SK-N-SH (cell line): Measurements from ENCODE around the gene PLBD2. TPM values are rescaled to one million over a fixed set of nuclear protein-coding genes. Genes with fewer than 3 reads are reported as not detected.

Source experiments
- CTCF ChIA-PET: fragments of 300-600, 350-600 bp; formaldehyde crosslinking; extraction: SDS; loops from one replicate; lab custom pipeline; 2021; lab: Yijun Ruan, JAX
- POLR2A ChIA-PET: fragments of 350-600 bp; sonication (Branson Sonifier 250); formaldehyde crosslinking; extraction: SDS; loops from one replicate; lab custom pipeline; 2020; ENCODE audit warnings: antibody characterized with exemption, inconsistent platforms; lab: Yijun Ruan, JAX
- DNase-seq: peaks from one replicate; pipeline ENCODE4 v3.0.0; 2012
- H2AFZ ChIP-seq: fragments of 200-600 bp; sonication (generic); 2 replicates; pipeline ENCODE4 v1.8.1; 2016; ENCODE audit warnings: antibody characterized with exemption, mild to moderate bottlenecking, low read depth
- H3F3A ChIP-seq: fragments of 200-600 bp; sonication (generic); replicated peaks from 2 replicates; pipeline ENCODE3; 2016; ENCODE audit warnings: antibody characterized with exemption, mild to moderate bottlenecking; ENCODE audit not compliant: insufficient read depth
- H3K27ac ChIP-seq, 2 experiments: fragments of 200-500 bp in 1 of 2; fragments of 200-600 bp in 1 of 2; sonication (Bioruptor generic) in 1 of 2; sonication (generic), shearing (Covaris generic) in 1 of 2; 2 replicates each; pipeline versions ENCODE4 v1.5.1 to v1.6.1; 2014 to 2016; ENCODE audit warnings: low read depth in 2 of 2, inconsistent platforms in 1 of 2, low read length in 1 of 2, mild to moderate bottlenecking in 1 of 2, mixed read lengths in 1 of 2
- H3K27me3 ChIP-seq: fragments of 200-600 bp; sonication (generic), shearing (Covaris generic); 2 replicates; pipeline ENCODE4 v1.6.1; 2016; ENCODE audit warnings: mixed run types; ENCODE audit not compliant: insufficient read depth
- H3K36me3 ChIP-seq, 2 experiments: fragments of 200-500 bp in 1 of 2; fragments of 200-600 bp in 1 of 2; sonication (Bioruptor generic) in 1 of 2; sonication (generic) in 1 of 2; replicated peaks in 1 of 2; 2 replicates each; pipeline versions ENCODE3 to v1.5.1; 2014 to 2016; ENCODE audit warnings: low read length in 1 of 2, mild to moderate bottlenecking in 1 of 2; ENCODE audit not compliant: insufficient read depth in 2 of 2, control insufficient read depth in 1 of 2
- H3K4me1 ChIP-seq, 2 experiments: fragments of 200-500 bp in 1 of 2; fragments of 200-600 bp in 1 of 2; sonication (Bioruptor generic) in 1 of 2; sonication (generic), shearing (Covaris generic) in 1 of 2; 2 replicates each; pipeline versions ENCODE4 v1.5.1 to v1.6.1; 2014 to 2016; ENCODE audit warnings: low read depth in 1 of 2, low read length in 1 of 2, mixed run types in 1 of 2; ENCODE audit not compliant: insufficient read depth in 2 of 2, control insufficient read depth in 1 of 2
- H3K4me2 ChIP-seq: fragments of 200-600 bp; sonication (generic), shearing (Covaris generic); 2 replicates; pipeline ENCODE4 v1.6.1; 2017; ENCODE audit warnings: mixed run types
- H3K4me3 ChIP-seq, 2 experiments: fragments of 200-500 bp in 1 of 2; fragments of 200-600 bp in 1 of 2; sonication (Bioruptor generic) in 1 of 2; sonication (generic), shearing (Covaris generic) in 1 of 2; 2 replicates each; pipeline versions ENCODE4 v1.5.1 to v1.8.1; 2014 to 2016; ENCODE audit warnings: low read depth in 2 of 2, inconsistent platforms in 1 of 2, low read length in 1 of 2, mild to moderate bottlenecking in 1 of 2, mixed read lengths in 1 of 2, moderate library complexity in 1 of 2
- H3K79me2 ChIP-seq: fragments of 200-600 bp; sonication (generic); 2 replicates; pipeline ENCODE4 v1.8.1; 2017; ENCODE audit warnings: mild to moderate bottlenecking; ENCODE audit not compliant: insufficient read depth
- H3K9ac ChIP-seq: fragments of 200-600 bp; sonication (generic); 2 replicates; pipeline ENCODE4 v1.6.1; 2017; ENCODE audit warnings: mixed run types
- H3K9me2 ChIP-seq: fragments of 200-600 bp; sonication (generic); 2 replicates; pipeline ENCODE4 v1.6.1; 2017; ENCODE audit warnings: mixed run types
- H3K9me3 ChIP-seq: fragments of 200-600 bp; sonication (generic); 2 replicates; pipeline ENCODE4 v1.6.1; 2017; ENCODE audit warnings: mixed run types, mild to moderate bottlenecking, moderate library complexity
- H4K20me1 ChIP-seq: fragments of 200-600 bp; sonication (generic); 2 replicates; pipeline ENCODE4 v1.6.1; 2017; ENCODE audit warnings: mild to moderate bottlenecking, mixed run types; ENCODE audit not compliant: insufficient read depth
- CHD2 ChIP-seq: fragments of 150-350 bp; IDR thresholded peaks from 2 replicates; pipeline ENCODE4 v1.6.1; 2018; ENCODE audit warnings: low read length; ENCODE audit not compliant: partially characterized antibody
- CTCF ChIP-seq: fragments of 200-600 bp; sonication (generic); IDR thresholded peaks from 2 replicates; pipeline ENCODE4 v1.6.1; 2017; ENCODE audit warnings: antibody characterized with exemption, mild to moderate bottlenecking, moderate library complexity
- ELF1 ChIP-seq: IDR thresholded peaks from 2 replicates; pipeline ENCODE4 v1.4.0; 2012
- FOXJ3 ChIP-seq: sonication (generic); formaldehyde crosslinking; IDR thresholded peaks from 2 replicates; pipeline ENCODE4 v1.5.1; 2020; ENCODE audit warnings: mild to moderate bottlenecking, missing genetic modification reagents
- GATA2 ChIP-seq: sonication (generic); formaldehyde crosslinking; IDR thresholded peaks from 2 replicates; pipeline ENCODE4 v1.5.0; 2020; ENCODE audit warnings: mild to moderate bottlenecking, missing genetic modification reagents
- JUND ChIP-seq: IDR thresholded peaks from 2 replicates; pipeline ENCODE4 v1.4.0; 2012
- MEF2A ChIP-seq: IDR thresholded peaks from 2 replicates; pipeline ENCODE4 v1.4.0; 2012; ENCODE audit warnings: low read depth, borderline replicate concordance
- MXI1 ChIP-seq: IDR thresholded peaks from 2 replicates; pipeline ENCODE4 v1.6.1; 2012; ENCODE audit warnings: mild to moderate bottlenecking, low read depth, low read length, improper control_type of control experiment
- NFIC ChIP-seq: IDR thresholded peaks from 2 replicates; pipeline ENCODE4 v1.4.0; 2012; ENCODE audit warnings: borderline replicate concordance
- POLR2AphosphoS5 ChIP-seq: IDR thresholded peaks from 2 replicates; pipeline ENCODE4 v1.6.1; 2012; ENCODE audit warnings: low read depth, low read length
- SIN3A ChIP-seq: IDR thresholded peaks from 2 replicates; pipeline ENCODE4 v1.6.1; 2012; ENCODE audit warnings: low read depth, mild to moderate bottlenecking, low read length, moderate library complexity, borderline replicate concordance
- TCF12 ChIP-seq: IDR thresholded peaks from 2 replicates; pipeline ENCODE4 v1.4.0; 2012
- USF2 ChIP-seq: fragments of 150-350 bp; IDR thresholded peaks from 2 replicates; pipeline ENCODE4 v1.6.1; 2017; ENCODE audit warnings: antibody characterized with exemption, low read length, low read depth, borderline replicate concordance
- WGBS: methylation state at CpG from one replicate; pipeline ENCODE4 v1.1.6; 2017; ENCODE audit warnings: low lambda C conversion rate; 5-methylcytosine and 5-hydroxymethylcytosine counted together
- polyA plus RNA-seq, 3 experiments: library from polyadenylated mRNA; depleted of rRNA; stranded (reverse); fragments of >200 nt; gene quantifications; 2 replicates each; pipeline ENCODE4 v1.2.3, GENCODE V29; 2012
- TF ChIP-seq, protein P1 (sequence below): IDR thresholded peaks from 2 replicates; pipeline ENCODE4 v1.4.0; 2012; ENCODE audit warnings: low read depth, borderline replicate concordance
- TF ChIP-seq, protein P2 (sequence below): IDR thresholded peaks from 2 replicates; pipeline ENCODE4 v1.6.1; 2012; ENCODE audit warnings: mild to moderate bottlenecking, low read depth, low read length, moderate library complexity

The PLBD2 gene
- polyA plus RNA-seq, 1 of the 3 experiments (the other 2 are of a cell fraction), result 15.2 TPM

- no peaks in the 10 kb centered on the region for H3K9me3 ChIP-seq
- H3K9me2 ChIP-seq, result no peaks in the 10 kb centered on the region
- no peak overlapping the region for H3K4me3 ChIP-seq
- H3K27me3 ChIP-seq, result no peaks in the 10 kb centered on the region
- no peaks in the 10 kb centered on the region for H4K20me1 ChIP-seq
- ChIA-PET CTCF (no interaction called here), POLR2A (no interaction called here)
- no peaks in the 10 kb centered on the region for H3F3A ChIP-seq
- DNase-seq, result no peak
- H3K27ac ChIP-seq, result no peak overlapping the region
- no peak overlapping the region for H3K4me2 ChIP-seq
- no peak overlapping the region for H2AFZ ChIP-seq
- TF ChIP-seq FOXJ3 (CRISPR knock-in tag) (no peak), USF2 (no peak), CHD2 (no peak), MXI1 (no peak), GATA2 (CRISPR knock-in tag) (no peak), JUND (no peak), MEF2A (no peak), SIN3A (no peak), CTCF (no peak), ELF1 (no peak), POLR2AphosphoS5 (no peak), TCF12 (no peak)
- TF ChIP-seq, protein P1, sequence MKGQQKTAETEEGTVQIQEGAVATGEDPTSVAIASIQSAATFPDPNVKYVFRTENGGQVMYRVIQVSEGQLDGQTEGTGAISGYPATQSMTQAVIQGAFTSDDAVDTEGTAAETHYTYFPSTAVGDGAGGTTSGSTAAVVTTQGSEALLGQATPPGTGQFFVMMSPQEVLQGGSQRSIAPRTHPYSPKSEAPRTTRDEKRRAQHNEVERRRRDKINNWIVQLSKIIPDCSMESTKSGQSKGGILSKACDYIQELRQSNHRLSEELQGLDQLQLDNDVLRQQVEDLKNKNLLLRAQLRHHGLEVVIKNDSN, result no peak
- WGBS, result 90% methylated on average over 7 of the region's 14 CpGs
- no peak overlapping the region for H3K9ac ChIP-seq
- no peaks in the 10 kb centered on the region for H3K79me2 ChIP-seq
- peaks cover 3 to 15% of the 10 kb centered on the region in 2 experiments for H3K36me3 ChIP-seq
- no peaks in the 10 kb centered on the region for H3K4me1 ChIP-seq
Measured at GRCh38 chr12:113384778-113385177, 26.4 kb downstream of the PLBD2 start.

- no peaks in the 10 kb centered on the region for H3K9me3 ChIP-seq
- no peaks in the 10 kb centered on the region for H3F3A ChIP-seq
- no peaks in the 10 kb centered on the region for H3K9me2 ChIP-seq
- CTCF ChIA-PET, result no interaction called here
- H4K20me1 ChIP-seq, result no peaks in the 10 kb centered on the region
- H3K27me3 ChIP-seq, result no peaks in the 10 kb centered on the region
- no peak overlapping the region for H3K4me2 ChIP-seq
- peaks cover under 1 to 15% of the 10 kb centered on the region in 2 experiments for H3K36me3 ChIP-seq
- POLR2A ChIA-PET, result no interaction called here
- no peak overlapping the region for H2AFZ ChIP-seq
- no peaks in the 10 kb centered on the region for H3K79me2 ChIP-seq
- no peak overlapping the region for H3K27ac ChIP-seq
- no peaks in the 10 kb centered on the region for H3K4me1 ChIP-seq
- H3K9ac ChIP-seq, result no peak overlapping the region
- no peak for DNase-seq
- 89% methylated on average over 6 of the region's 6 CpGs for WGBS
- no peak for TF ChIP-seq TCF12
- TF ChIP-seq, protein P2, sequence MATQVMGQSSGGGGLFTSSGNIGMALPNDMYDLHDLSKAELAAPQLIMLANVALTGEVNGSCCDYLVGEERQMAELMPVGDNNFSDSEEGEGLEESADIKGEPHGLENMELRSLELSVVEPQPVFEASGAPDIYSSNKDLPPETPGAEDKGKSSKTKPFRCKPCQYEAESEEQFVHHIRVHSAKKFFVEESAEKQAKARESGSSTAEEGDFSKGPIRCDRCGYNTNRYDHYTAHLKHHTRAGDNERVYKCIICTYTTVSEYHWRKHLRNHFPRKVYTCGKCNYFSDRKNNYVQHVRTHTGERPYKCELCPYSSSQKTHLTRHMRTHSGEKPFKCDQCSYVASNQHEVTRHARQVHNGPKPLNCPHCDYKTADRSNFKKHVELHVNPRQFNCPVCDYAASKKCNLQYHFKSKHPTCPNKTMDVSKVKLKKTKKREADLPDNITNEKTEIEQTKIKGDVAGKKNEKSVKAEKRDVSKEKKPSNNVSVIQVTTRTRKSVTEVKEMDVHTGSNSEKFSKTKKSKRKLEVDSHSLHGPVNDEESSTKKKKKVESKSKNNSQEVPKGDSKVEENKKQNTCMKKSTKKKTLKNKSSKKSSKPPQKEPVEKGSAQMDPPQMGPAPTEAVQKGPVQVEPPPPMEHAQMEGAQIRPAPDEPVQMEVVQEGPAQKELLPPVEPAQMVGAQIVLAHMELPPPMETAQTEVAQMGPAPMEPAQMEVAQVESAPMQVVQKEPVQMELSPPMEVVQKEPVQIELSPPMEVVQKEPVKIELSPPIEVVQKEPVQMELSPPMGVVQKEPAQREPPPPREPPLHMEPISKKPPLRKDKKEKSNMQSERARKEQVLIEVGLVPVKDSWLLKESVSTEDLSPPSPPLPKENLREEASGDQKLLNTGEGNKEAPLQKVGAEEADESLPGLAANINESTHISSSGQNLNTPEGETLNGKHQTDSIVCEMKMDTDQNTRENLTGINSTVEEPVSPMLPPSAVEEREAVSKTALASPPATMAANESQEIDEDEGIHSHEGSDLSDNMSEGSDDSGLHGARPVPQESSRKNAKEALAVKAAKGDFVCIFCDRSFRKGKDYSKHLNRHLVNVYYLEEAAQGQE, result no peak
- TF ChIP-seq NFIC, result no peak
- no peak overlapping the region for H3K4me3 ChIP-seq
Measured at GRCh38 chr12:113385282-113385882, 27.0 kb downstream of the PLBD2 start.
